Measurements from ENCODE around the gene SH3RF3. TPM values are rescaled to one million over a fixed set of nuclear protein-coding genes. Genes with fewer than 3 reads are reported as not detected.

Gene SH3RF3
- total and polyA plus RNA-seq, 9 of the 15 experiments (the other 6 are each of a cell fraction or from before 2014, with no cell fraction given) = 0.02 TPM; not detected in 8

GRCh38 chr2:109199790-109200189 lies 70.8 kb downstream of the SH3RF3 start (continued):
- TF ChIP-seq ZNF449 (CRISPR knock-in tag; IDR thresholded peaks at IDR 0.05) (no peak), BRD9 (IDR thresholded peaks at IDR 0.05; ENCODE audit: low read depth, partially characterized antibody) (no peak), IRF1 (CRISPR knock-in tag; IDR thresholded peaks at IDR 0.05; ENCODE audit: borderline replicate concordance) (no peak), ZNF398 (CRISPR knock-in tag; IDR thresholded peaks at IDR 0.05) (no peak), SREBF2 (CRISPR knock-in tag; IDR thresholded peaks at IDR 0.05) (no peak), NCOR1 (IDR thresholded peaks at IDR 0.05) (no peak), ZNF699 (CRISPR knock-in tag; IDR thresholded peaks at IDR 0.05; ENCODE audit: insufficient replicate concordance) (no peak)
- TF ChIP-seq, protein P1, sequence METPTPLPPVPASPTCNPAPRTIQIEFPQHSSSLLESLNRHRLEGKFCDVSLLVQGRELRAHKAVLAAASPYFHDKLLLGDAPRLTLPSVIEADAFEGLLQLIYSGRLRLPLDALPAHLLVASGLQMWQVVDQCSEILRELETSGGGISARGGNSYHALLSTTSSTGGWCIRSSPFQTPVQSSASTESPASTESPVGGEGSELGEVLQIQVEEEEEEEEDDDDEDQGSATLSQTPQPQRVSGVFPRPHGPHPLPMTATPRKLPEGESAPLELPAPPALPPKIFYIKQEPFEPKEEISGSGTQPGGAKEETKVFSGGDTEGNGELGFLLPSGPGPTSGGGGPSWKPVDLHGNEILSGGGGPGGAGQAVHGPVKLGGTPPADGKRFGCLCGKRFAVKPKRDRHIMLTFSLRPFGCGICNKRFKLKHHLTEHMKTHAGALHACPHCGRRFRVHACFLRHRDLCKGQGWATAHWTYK (CRISPR knock-in tag; IDR thresholded peaks at IDR 0.05) = no peak
- TF ChIP-seq, protein P2, sequence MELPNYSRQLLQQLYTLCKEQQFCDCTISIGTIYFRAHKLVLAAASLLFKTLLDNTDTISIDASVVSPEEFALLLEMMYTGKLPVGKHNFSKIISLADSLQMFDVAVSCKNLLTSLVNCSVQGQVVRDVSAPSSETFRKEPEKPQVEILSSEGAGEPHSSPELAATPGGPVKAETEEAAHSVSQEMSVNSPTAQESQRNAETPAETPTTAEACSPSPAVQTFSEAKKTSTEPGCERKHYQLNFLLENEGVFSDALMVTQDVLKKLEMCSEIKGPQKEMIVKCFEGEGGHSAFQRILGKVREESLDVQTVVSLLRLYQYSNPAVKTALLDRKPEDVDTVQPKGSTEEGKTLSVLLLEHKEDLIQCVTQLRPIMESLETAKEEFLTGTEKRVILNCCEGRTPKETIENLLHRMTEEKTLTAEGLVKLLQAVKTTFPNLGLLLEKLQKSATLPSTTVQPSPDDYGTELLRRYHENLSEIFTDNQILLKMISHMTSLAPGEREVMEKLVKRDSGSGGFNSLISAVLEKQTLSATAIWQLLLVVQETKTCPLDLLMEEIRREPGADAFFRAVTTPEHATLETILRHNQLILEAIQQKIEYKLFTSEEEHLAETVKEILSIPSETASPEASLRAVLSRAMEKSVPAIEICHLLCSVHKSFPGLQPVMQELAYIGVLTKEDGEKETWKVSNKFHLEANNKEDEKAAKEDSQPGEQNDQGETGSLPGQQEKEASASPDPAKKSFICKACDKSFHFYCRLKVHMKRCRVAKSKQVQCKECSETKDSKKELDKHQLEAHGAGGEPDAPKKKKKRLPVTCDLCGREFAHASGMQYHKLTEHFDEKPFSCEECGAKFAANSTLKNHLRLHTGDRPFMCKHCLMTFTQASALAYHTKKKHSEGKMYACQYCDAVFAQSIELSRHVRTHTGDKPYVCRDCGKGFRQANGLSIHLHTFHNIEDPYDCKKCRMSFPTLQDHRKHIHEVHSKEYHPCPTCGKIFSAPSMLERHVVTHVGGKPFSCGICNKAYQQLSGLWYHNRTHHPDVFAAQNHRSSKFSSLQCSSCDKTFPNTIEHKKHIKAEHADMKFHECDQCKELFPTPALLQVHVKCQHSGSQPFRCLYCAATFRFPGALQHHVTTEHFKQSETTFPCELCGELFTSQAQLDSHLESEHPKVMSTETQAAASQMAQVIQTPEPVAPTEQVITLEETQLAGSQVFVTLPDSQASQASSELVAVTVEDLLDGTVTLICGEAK (IDR thresholded peaks at IDR 0.05) = no peak
- TF ChIP-seq, protein P2 (CRISPR knock-in tag; IDR thresholded peaks at IDR 0.05) = no peak
